ENCODE data around the gene PHACTR4.
"Not testable (repeated sequence)": the region's sequence is repeated elsewhere in the genome, so short reads cannot be mapped to it uniquely, and the experiment has no call there.

DNA sequence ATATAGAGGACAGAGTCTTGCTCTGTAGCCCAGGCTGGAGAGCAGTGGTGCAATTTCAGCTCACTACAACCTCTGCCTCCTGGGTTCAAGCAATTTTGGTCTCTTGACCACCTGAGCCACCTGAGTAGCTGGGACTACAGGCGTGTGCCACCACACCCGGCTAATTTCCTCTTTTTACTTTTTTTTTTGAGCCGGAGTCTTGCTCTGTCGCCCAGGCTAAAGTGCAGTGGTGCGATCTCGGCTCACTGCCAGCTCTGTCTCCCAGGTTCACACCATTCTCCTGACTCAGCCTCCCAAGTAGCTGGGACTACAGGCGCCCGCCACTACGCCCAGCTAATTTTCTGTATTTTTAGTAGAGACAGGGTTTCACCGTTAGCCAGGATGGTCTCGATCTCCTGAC lies 42.1 kb upstream of the PHACTR4 start:
- TF ChIP-seq, protein P1, sequence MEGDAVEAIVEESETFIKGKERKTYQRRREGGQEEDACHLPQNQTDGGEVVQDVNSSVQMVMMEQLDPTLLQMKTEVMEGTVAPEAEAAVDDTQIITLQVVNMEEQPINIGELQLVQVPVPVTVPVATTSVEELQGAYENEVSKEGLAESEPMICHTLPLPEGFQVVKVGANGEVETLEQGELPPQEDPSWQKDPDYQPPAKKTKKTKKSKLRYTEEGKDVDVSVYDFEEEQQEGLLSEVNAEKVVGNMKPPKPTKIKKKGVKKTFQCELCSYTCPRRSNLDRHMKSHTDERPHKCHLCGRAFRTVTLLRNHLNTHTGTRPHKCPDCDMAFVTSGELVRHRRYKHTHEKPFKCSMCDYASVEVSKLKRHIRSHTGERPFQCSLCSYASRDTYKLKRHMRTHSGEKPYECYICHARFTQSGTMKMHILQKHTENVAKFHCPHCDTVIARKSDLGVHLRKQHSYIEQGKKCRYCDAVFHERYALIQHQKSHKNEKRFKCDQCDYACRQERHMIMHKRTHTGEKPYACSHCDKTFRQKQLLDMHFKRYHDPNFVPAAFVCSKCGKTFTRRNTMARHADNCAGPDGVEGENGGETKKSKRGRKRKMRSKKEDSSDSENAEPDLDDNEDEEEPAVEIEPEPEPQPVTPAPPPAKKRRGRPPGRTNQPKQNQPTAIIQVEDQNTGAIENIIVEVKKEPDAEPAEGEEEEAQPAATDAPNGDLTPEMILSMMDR (IDR thresholded peaks at IDR 0.05): not testable (repeated sequence)
- not testable (repeated sequence) for TF ChIP-seq POLR2A (IDR thresholded peaks at IDR 0.05)
